ENCODE results near the gene HAAO. TPM values are rescaled to one million over a fixed set of nuclear protein-coding genes. Genes with fewer than 3 reads are reported as not detected.

Gene HAAO
- total and polyA plus RNA-seq, 2 donors (not counting 1 experiment from before 2014, with no cell fraction given), result 6.4 to 17.6 TPM

DNA sequence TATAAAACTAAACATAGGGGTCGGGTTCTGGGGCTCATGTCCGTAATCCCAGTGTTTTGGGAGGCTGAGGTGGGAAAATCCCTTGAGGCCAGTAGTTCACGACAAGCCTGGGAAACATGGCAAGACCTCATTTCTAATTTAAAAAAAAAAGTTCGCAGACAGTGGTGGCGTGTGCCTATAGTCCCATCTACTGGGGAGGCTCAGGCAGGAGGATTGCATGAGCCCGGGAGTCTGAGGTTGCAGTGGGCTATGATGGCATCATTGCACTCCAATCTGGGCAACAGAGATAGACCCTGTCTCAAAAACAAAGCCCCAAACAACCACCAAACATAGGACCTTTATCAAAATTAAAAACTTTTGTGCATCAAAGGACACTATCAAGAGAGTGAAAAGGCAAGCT lies 9.8 kb upstream of the HAAO start:
- Mint-ChIP-seq H3K4me1 (no peaks in the 10 kb centered on the region), H3K4me3 (no peak overlapping the region), H3K9me3 (ENCODE audit: insufficient read depth) (no peaks in the 10 kb centered on the region), H3K27ac (no peak overlapping the region), H3K27me3 (no peaks in the 10 kb centered on the region)
- intact Hi-C loops (cut with micrococcal nuclease), result no loop called here
- POLR2A ChIA-PET, result no interaction called here
- H3K27me3 ChIP-seq (replicated peaks in 1 of 4; ENCODE audit: control extremely low read depth in 1 of 4, control insufficient read depth in 3 of 4, insufficient read depth in 4 of 4, low read length in 3 of 4), result no peaks in the 10 kb centered on the region
- no peak overlapping the region for H2AFZ ChIP-seq (ENCODE audit: insufficient read depth, low read depth, low read length, poor library complexity, severe bottlenecking)
- no peaks in the 10 kb centered on the region for H3K9me3 ChIP-seq (ENCODE audit: control extremely low read depth in 1 of 3, control insufficient read depth in 2 of 3, insufficient read depth in 1 of 3, low read length in 2 of 3)
- CTCF ChIA-PET, result no interaction called here
- no peak overlapping the region for H3K4me2 ChIP-seq (replicated peaks; ENCODE audit: low read depth, low read length, poor library complexity, severe bottlenecking)
- H3K27ac ChIP-seq (ENCODE audit: low read length in 2 of 2), result no peak overlapping the region
- TF ChIP-seq, protein P1, sequence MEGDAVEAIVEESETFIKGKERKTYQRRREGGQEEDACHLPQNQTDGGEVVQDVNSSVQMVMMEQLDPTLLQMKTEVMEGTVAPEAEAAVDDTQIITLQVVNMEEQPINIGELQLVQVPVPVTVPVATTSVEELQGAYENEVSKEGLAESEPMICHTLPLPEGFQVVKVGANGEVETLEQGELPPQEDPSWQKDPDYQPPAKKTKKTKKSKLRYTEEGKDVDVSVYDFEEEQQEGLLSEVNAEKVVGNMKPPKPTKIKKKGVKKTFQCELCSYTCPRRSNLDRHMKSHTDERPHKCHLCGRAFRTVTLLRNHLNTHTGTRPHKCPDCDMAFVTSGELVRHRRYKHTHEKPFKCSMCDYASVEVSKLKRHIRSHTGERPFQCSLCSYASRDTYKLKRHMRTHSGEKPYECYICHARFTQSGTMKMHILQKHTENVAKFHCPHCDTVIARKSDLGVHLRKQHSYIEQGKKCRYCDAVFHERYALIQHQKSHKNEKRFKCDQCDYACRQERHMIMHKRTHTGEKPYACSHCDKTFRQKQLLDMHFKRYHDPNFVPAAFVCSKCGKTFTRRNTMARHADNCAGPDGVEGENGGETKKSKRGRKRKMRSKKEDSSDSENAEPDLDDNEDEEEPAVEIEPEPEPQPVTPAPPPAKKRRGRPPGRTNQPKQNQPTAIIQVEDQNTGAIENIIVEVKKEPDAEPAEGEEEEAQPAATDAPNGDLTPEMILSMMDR (IDR thresholded peaks at IDR 0.05), result no peak
- TF ChIP-seq EZH2 (IDR thresholded peaks at IDR 0.05; ENCODE audit: borderline replicate concordance, insufficient read depth, low read depth, low read length, poor library complexity, severe bottlenecking), result no peak
- ATAC-seq (ENCODE audit: low read depth) (no peak), DNase-seq (no peak)
- no peaks in the 10 kb centered on the region for H3K36me3 ChIP-seq (replicated peaks in 1 of 2; ENCODE audit: control extremely low read depth in 1 of 2, control insufficient read depth in 1 of 2, extremely low read depth in 1 of 2, insufficient read depth in 2 of 2, low read length in 1 of 2)
- H3K4me1 ChIP-seq (ENCODE audit: control insufficient read depth in 2 of 2, insufficient read depth in 2 of 2, low read length in 2 of 2), result no peaks in the 10 kb centered on the region
- H4K20me1 ChIP-seq (ENCODE audit: control insufficient read depth, insufficient read depth, low read length, poor library complexity, severe bottlenecking), result no peaks in the 10 kb centered on the region
- WGBS (ENCODE audit: insufficient coverage), result 91% methylated on average over 6 of the region's 6 CpGs
- no peak overlapping the region for H3K4me3 ChIP-seq (ENCODE audit: control extremely low read depth in 1 of 5, extremely low read depth in 1 of 5, insufficient read depth in 1 of 5, low read depth in 2 of 5, low read length in 4 of 5)
- H3K79me2 ChIP-seq (ENCODE audit: control insufficient read depth, insufficient read depth, low read length), result no peaks in the 10 kb centered on the region
- H3K9ac ChIP-seq (ENCODE audit: low read length), result no peak overlapping the region

DNA sequence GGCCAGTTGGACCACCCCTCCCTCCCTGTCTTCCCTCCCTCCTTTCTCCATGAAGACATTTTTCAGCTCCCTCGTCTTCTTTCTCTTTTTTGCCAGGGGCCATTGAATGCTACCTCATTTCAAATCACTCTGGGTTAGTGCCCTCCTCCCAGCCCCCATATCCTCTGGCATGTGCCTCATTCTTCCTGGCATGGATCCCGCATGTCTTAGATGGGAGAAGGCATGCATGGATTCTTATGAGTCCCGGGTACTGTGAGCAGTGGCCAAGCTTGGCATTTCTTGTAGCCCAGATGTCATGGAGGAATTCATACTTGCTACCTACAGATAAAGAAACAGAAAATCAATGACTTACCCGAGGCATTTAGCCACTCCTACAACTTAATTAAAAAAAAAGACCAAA lies 9.0 kb upstream of the HAAO start:
- Histone ChIP-seq H3K36me3 (replicated peaks in 1 of 2; ENCODE audit: control extremely low read depth in 1 of 2, control insufficient read depth in 1 of 2, extremely low read depth in 1 of 2, insufficient read depth in 2 of 2, low read length in 1 of 2) (no peaks in the 10 kb centered on the region), H3K27ac (ENCODE audit: low read length in 2 of 2) (no peak overlapping the region), H2AFZ (ENCODE audit: insufficient read depth, low read depth, low read length, poor library complexity, severe bottlenecking) (no peak overlapping the region), H3K27me3 (replicated peaks in 1 of 4; ENCODE audit: control extremely low read depth in 1 of 4, control insufficient read depth in 3 of 4, insufficient read depth in 4 of 4, low read length in 3 of 4) (no peaks in the 10 kb centered on the region), H3K79me2 (ENCODE audit: control insufficient read depth, insufficient read depth, low read length) (no peaks in the 10 kb centered on the region), H3K9ac (ENCODE audit: low read length) (no peak overlapping the region), H3K4me2 (replicated peaks; ENCODE audit: low read depth, low read length, poor library complexity, severe bottlenecking) (no peak overlapping the region), H3K4me3 (ENCODE audit: control extremely low read depth in 1 of 5, extremely low read depth in 1 of 5, insufficient read depth in 1 of 5, low read depth in 2 of 5, low read length in 4 of 5) (no peak overlapping the region), H3K9me3 (ENCODE audit: control extremely low read depth in 1 of 3, control insufficient read depth in 2 of 3, insufficient read depth in 1 of 3, low read length in 2 of 3) (no peaks in the 10 kb centered on the region), H4K20me1 (ENCODE audit: control insufficient read depth, insufficient read depth, low read length, poor library complexity, severe bottlenecking) (no peaks in the 10 kb centered on the region), H3K4me1 (ENCODE audit: control insufficient read depth in 2 of 2, insufficient read depth in 2 of 2, low read length in 2 of 2) (peaks cover 0 to under 1% of the 10 kb centered on the region in 2 donors)
- Mint-ChIP-seq H3K4me1 (peaks cover 3% of the 10 kb centered on the region), H3K4me3 (no peak overlapping the region), H3K9me3 (ENCODE audit: insufficient read depth) (no peaks in the 10 kb centered on the region), H3K27me3 (no peaks in the 10 kb centered on the region), H3K27ac (no peak overlapping the region)
- no peak for DNase-seq
- TF ChIP-seq EZH2 (IDR thresholded peaks at IDR 0.05; ENCODE audit: borderline replicate concordance, insufficient read depth, low read depth, low read length, poor library complexity, severe bottlenecking), result no peak
- no peak for ATAC-seq (ENCODE audit: low read depth)
- CTCF ChIA-PET, result interaction anchor here (0.8 to 2.1 kb wide), 5 partner anchors 9 to 73 kb away, joined by 3 to 9 read pairs (median 3); partner anchors contain the start of gene HAAO
- POLR2A ChIA-PET, result no interaction called here
- intact Hi-C loops (cut with micrococcal nuclease), result no loop called here
- WGBS (ENCODE audit: insufficient coverage), result 70% methylated on average over 1 of the region's 4 CpGs

Measured in B cell (primary cell).